ENCODE results near the gene ZSCAN18.

- TF ChIP-seq CTCF (IDR thresholded peaks at IDR 0.05) (no peak), POLR2A (IDR thresholded peaks at IDR 0.05) (no peak)
Observed at GRCh38 chr19:58059671-58060078, 38.4 kb downstream of the ZSCAN18 start.
